OCI-LY1 (cell line): ENCODE data around the gene NALCN.

Source experiments
- H2AFZ ChIP-seq: fragments of 200-600 bp; sonication (generic), shearing (Covaris generic); 2 replicates; pipeline ENCODE4 v1.6.0; 2014; ENCODE audit warnings: antibody characterized with exemption, mild to moderate bottlenecking, low read length
- H3F3A ChIP-seq: fragments of 200-600 bp; sonication (generic), shearing (Covaris generic); 2 replicates; pipeline ENCODE4 v1.6.0; 2014; ENCODE audit warnings: mild to moderate bottlenecking, antibody characterized with exemption, low read length, moderate library complexity; ENCODE audit not compliant: insufficient read depth
- H3K27ac ChIP-seq: fragments of 200-600 bp; sonication (generic); 2 replicates; pipeline ENCODE4 v1.5.1; 2014; ENCODE audit warnings: low read length, mixed run types, mild to moderate bottlenecking, low read depth; ENCODE audit not compliant: poor library complexity, severe bottlenecking
- H3K27me3 ChIP-seq: fragments of 200-600 bp; sonication (generic); 2 replicates; pipeline ENCODE4 v1.6.0; 2014; ENCODE audit warnings: antibody characterized with exemption, mild to moderate bottlenecking, low read length, moderate library complexity; ENCODE audit not compliant: insufficient read depth
- H3K36me3 ChIP-seq: fragments of 200-600 bp; sonication (generic); 2 replicates; pipeline ENCODE4 v1.6.1; 2014; ENCODE audit warnings: mild to moderate bottlenecking, antibody characterized with exemption, low read length, moderate library complexity, mixed read lengths; ENCODE audit not compliant: insufficient read depth
- H3K4me1 ChIP-seq: fragments of 200-600 bp; sonication (generic); 2 replicates; pipeline ENCODE4 v1.5.1; 2014; ENCODE audit warnings: mild to moderate bottlenecking, low read length, moderate library complexity; ENCODE audit not compliant: insufficient read depth, severe bottlenecking
- H3K4me2 ChIP-seq: fragments of 200-600 bp; sonication (generic), shearing (Covaris generic); 2 replicates; pipeline ENCODE4 v1.6.1; 2014; ENCODE audit warnings: low read length
- H3K4me3 ChIP-seq: fragments of 200-600 bp; sonication (generic); 2 replicates; pipeline ENCODE4 v1.5.1; 2014; ENCODE audit warnings: low read length, low read depth, mild to moderate bottlenecking, mixed read lengths; ENCODE audit not compliant: poor library complexity, severe bottlenecking
- H3K79me2 ChIP-seq: fragments of 200-600 bp; shearing (Covaris generic); 2 replicates; pipeline ENCODE4 v1.6.1; 2016; ENCODE audit warnings: mixed run types, low read length, mixed read lengths; ENCODE audit not compliant: insufficient read depth
- H3K9ac ChIP-seq: fragments of 200-600 bp; sonication (generic), shearing (Covaris generic); 2 replicates; pipeline ENCODE4 v1.6.1; 2014; ENCODE audit warnings: mild to moderate bottlenecking, low read length, mixed read lengths
- H3K9me2 ChIP-seq: fragments of 200-600 bp; sonication (generic), shearing (Covaris generic); 2 replicates; pipeline ENCODE4 v1.6.1; 2014; ENCODE audit warnings: low read depth, mild to moderate bottlenecking, low read length, mixed read lengths
- H3K9me3 ChIP-seq: fragments of 200-600 bp; shearing (Covaris generic); 2 replicates; pipeline ENCODE4 v1.6.1; 2014; ENCODE audit warnings: low read length, mixed read lengths
- H4K20me1 ChIP-seq: fragments of 200-600 bp; sonication (generic), shearing (Covaris generic); 2 replicates; pipeline ENCODE4 v1.6.0; 2016; ENCODE audit warnings: mild to moderate bottlenecking, low read length; ENCODE audit not compliant: insufficient read depth
- CTCF ChIP-seq: fragments of 200-600 bp; sonication (generic), shearing (Covaris generic); IDR thresholded peaks from 2 replicates; pipeline ENCODE4 v1.5.1; 2017; ENCODE audit warnings: mild to moderate bottlenecking, antibody characterized with exemption, low read length, moderate library complexity, mixed read lengths
- EZH2 ChIP-seq: fragments of 200-600 bp; sonication (generic), shearing (Covaris generic); IDR thresholded peaks from 2 replicates; pipeline ENCODE4 v1.8.0; 2017; ENCODE audit warnings: borderline replicate concordance, mixed run types, mild to moderate bottlenecking, antibody characterized with exemption, low read length, moderate library complexity, mixed read lengths

NALCN gene

DNA sequence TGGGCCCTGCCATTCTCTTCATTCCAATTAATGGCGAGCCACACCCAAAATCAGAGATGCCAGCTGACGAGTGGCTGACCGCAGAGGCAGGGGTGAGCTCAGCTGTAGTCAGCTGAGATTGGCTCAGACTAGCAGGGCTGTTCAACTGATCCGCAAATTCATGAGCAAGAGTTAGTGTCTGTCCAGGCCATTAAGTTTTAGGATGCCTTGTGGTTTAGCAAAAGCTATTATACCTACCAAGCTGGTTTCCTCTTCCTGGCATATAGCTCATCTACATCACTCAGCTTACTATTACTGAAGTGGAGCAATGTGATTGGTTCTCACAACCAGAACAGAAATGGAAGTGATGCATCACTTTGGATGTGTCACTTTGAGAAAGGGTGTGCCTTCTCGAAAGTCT lies 148.7 kb downstream of the NALCN start:
- Histone ChIP-seq H3K27me3 (no peaks in the 10 kb centered on the region), H4K20me1 (no peaks in the 10 kb centered on the region), H3K36me3 (no peaks in the 10 kb centered on the region), H3K79me2 (no peaks in the 10 kb centered on the region), H3K9ac (no peak overlapping the region), H3K4me1 (no peaks in the 10 kb centered on the region), H3F3A (no peaks in the 10 kb centered on the region), H3K4me2 (no peak overlapping the region), H2AFZ (no peak overlapping the region), H3K9me3 (no peaks in the 10 kb centered on the region), H3K9me2 (no peaks in the 10 kb centered on the region), H3K27ac (no peak overlapping the region), H3K4me3 (no peak overlapping the region)
- TF ChIP-seq EZH2 (no peak), CTCF (no peak)

GRCh38 chr13:101265934-101266333 lies 150.4 kb downstream of the NALCN start:
- Histone ChIP-seq H3K4me1 (no peaks in the 10 kb centered on the region), H4K20me1 (no peaks in the 10 kb centered on the region), H3K9me3 (no peaks in the 10 kb centered on the region), H3K27me3 (no peaks in the 10 kb centered on the region), H3K4me2 (no peak overlapping the region), H3F3A (no peaks in the 10 kb centered on the region), H3K4me3 (no peak overlapping the region), H3K9me2 (no peaks in the 10 kb centered on the region), H3K9ac (no peak overlapping the region), H3K36me3 (no peaks in the 10 kb centered on the region), H2AFZ (no peak overlapping the region), H3K27ac (no peak overlapping the region), H3K79me2 (no peaks in the 10 kb centered on the region)
- TF ChIP-seq EZH2 (no peak), CTCF (no peak)

DNA sequence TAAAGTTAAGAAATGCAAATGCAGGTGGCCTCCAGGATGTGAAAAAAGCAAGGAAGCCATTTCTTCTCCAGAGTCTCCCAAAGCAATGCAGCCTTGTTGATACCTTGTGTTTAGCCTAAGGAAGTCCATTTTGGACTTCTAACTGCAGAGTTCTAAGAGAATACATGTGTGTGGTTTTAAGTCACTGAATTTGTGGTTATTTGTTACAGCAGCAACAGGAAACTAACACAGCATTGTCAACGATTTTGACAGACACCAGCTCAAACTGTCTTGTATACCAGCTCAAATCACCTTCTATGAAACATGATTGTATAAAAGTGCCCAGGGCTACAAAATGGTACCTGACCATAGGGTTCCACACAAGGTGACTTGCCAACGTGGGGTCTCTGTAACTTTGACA lies 151.4 kb downstream of the NALCN start:
- TF ChIP-seq EZH2 = no peak
- TF ChIP-seq CTCF = no peak
- no peaks in the 10 kb centered on the region for H3F3A ChIP-seq
- H3K27me3 ChIP-seq = no peaks in the 10 kb centered on the region
- H3K9ac ChIP-seq = no peak overlapping the region
- H4K20me1 ChIP-seq = no peaks in the 10 kb centered on the region
- no peak overlapping the region for H3K4me2 ChIP-seq
- H3K27ac ChIP-seq = no peak overlapping the region
- no peaks in the 10 kb centered on the region for H3K36me3 ChIP-seq
- no peak overlapping the region for H3K4me3 ChIP-seq
- H3K4me1 ChIP-seq = no peaks in the 10 kb centered on the region
- H3K9me2 ChIP-seq = no peaks in the 10 kb centered on the region
- H3K79me2 ChIP-seq = no peaks in the 10 kb centered on the region
- no peaks in the 10 kb centered on the region for H3K9me3 ChIP-seq
- no peak overlapping the region for H2AFZ ChIP-seq
